Measurements from ENCODE around the gene NAGA. TPM values are rescaled to one million over a fixed set of nuclear protein-coding genes. Genes with fewer than 3 reads are reported as not detected.
A peak's percentile ranks its signal among the peaks of the same experiment; 100 is the strongest.

NAGA gene
- total RNA-seq, 2 experiments from 2014 or later = 14.4 to 16.9 TPM

DNA sequence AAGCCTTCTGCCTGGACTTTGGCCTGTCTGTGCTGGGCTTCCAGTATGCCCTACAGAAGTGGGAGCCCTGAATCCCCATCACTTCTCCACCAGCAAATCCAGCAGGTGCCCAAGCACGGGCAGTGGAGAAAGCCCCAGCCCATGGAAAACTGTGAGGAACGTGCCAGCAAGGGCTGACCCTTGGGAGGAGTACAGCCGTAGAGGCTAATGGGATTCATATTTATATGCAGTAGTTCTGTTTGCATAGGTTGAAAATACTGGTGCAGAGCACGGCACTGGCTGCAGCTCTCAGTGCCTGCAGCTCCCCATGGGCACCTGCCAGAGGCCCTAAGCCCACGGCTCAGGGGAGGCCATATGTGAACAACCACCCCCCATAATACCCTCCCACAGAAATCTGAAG lies 10.1 kb downstream of the NAGA start:
- CTCF ChIA-PET (ENCODE audit: unreplicated experiment) = no interaction called here
- BruUV-seq (replicated peaks) = no TSS peak
- Histone ChIP-seq H3K4me1 (ENCODE audit: insufficient read depth, low read length, poor library complexity, severe bottlenecking) (no peaks in the 10 kb centered on the region), H3K4me2 (ENCODE audit: low read length) (no peak overlapping the region), H3K27ac (ENCODE audit: low read depth, low read length, poor library complexity, severe bottlenecking) (no peak overlapping the region), H2AFZ (ENCODE audit: low read length) (no peak overlapping the region), H3K9me2 (ENCODE audit: insufficient read depth, low read length) (no peaks in the 10 kb centered on the region), H3K36me3 (ENCODE audit: insufficient read depth, low read length) (peaks cover 69% of the 10 kb centered on the region), H3K4me3 (ENCODE audit: low read depth, low read length, poor library complexity, severe bottlenecking) (no peak overlapping the region), H3K79me2 (ENCODE audit: insufficient read depth, low read depth, low read length) (no peaks in the 10 kb centered on the region), H4K20me1 (ENCODE audit: insufficient read depth, low read length) (no peaks in the 10 kb centered on the region), H3K9me3 (ENCODE audit: low read length) (peaks cover 13% of the 10 kb centered on the region)
- no peak for DNase-seq (ENCODE audit: low spot score)
- POLR2A ChIA-PET = interaction anchor here (0.5 to 1.0 kb wide), 2 partner anchors 28 to 799 kb away, joined by 4 to 5 read pairs; no protein-coding TSS in a partner anchor
- intact Hi-C loops (cut with micrococcal nuclease; ENCODE audit: unreplicated experiment) = no loop called here
- TF ChIP-seq EZH2phosphoT487 (IDR thresholded peaks at IDR 0.05; ENCODE audit: borderline replicate concordance, low read depth, low read length) = no peak
- TF ChIP-seq, protein P1, sequence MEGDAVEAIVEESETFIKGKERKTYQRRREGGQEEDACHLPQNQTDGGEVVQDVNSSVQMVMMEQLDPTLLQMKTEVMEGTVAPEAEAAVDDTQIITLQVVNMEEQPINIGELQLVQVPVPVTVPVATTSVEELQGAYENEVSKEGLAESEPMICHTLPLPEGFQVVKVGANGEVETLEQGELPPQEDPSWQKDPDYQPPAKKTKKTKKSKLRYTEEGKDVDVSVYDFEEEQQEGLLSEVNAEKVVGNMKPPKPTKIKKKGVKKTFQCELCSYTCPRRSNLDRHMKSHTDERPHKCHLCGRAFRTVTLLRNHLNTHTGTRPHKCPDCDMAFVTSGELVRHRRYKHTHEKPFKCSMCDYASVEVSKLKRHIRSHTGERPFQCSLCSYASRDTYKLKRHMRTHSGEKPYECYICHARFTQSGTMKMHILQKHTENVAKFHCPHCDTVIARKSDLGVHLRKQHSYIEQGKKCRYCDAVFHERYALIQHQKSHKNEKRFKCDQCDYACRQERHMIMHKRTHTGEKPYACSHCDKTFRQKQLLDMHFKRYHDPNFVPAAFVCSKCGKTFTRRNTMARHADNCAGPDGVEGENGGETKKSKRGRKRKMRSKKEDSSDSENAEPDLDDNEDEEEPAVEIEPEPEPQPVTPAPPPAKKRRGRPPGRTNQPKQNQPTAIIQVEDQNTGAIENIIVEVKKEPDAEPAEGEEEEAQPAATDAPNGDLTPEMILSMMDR (conservative IDR thresholded peaks at IDR 0.05; ENCODE audit: low read length) = no peak

DNA sequence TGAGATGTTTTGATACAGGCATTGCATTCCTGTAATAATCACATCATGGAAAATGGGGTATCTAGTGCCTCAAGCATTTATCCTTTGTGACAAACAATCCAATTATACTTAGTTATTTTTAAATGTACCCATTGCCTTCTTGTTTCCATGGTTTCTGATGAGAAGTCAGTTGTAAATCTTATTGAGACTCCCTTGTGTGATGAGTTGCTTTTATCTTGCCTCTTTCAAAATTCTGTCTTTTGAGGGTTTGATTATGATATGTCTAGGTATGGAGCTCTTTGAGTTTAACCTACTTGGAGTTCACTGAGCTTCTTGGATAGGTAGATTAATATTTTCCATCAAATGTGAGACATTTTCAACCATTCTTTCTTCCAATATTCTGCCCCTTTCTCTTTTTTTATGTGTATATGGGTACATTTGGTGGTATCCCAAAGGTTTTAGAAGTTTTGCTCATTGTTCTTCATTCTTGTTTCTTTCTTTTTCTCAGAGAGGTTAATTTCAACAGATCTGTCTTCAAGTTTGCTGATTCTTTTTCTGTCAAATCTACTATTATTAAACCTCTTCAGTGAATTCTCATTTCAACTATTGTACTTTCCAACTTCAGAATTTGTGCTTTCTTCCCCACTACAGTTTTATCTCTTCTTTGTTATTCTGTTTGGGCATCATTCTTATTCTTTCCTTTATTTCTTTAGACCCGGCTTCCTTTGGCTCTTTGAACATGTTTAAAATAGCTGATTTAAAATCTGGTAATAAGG lies 13.7 kb downstream of the NAGA start:
- no peak overlapping the region for H2AFZ ChIP-seq (ENCODE audit: low read length)
- ChIA-PET POLR2A (no interaction called here), CTCF (ENCODE audit: unreplicated experiment) (no interaction called here)
- peaks cover 13% of the 10 kb centered on the region for H3K9me3 ChIP-seq (ENCODE audit: low read length)
- no peak overlapping the region for H3K4me3 ChIP-seq (ENCODE audit: low read depth, low read length, poor library complexity, severe bottlenecking)
- intact Hi-C loops (cut with micrococcal nuclease; ENCODE audit: unreplicated experiment) = loop anchor here (10.0 kb wide), 1 partner anchor 82 kb away; no protein-coding TSS in a partner anchor
- BruUV-seq (replicated peaks) = TSS peak; percentile 28
- H3K4me1 ChIP-seq (ENCODE audit: insufficient read depth, low read length, poor library complexity, severe bottlenecking) = no peaks in the 10 kb centered on the region
- no peak for DNase-seq (ENCODE audit: low spot score)
- H4K20me1 ChIP-seq (ENCODE audit: insufficient read depth, low read length) = no peaks in the 10 kb centered on the region
- no peaks in the 10 kb centered on the region for H3K79me2 ChIP-seq (ENCODE audit: insufficient read depth, low read depth, low read length)
- no peak overlapping the region for H3K27ac ChIP-seq (ENCODE audit: low read depth, low read length, poor library complexity, severe bottlenecking)
- H3K4me2 ChIP-seq (ENCODE audit: low read length) = no peak overlapping the region
- TF ChIP-seq, protein P1 (conservative IDR thresholded peaks at IDR 0.05; ENCODE audit: low read length) = no peak
- TF ChIP-seq EZH2phosphoT487 (IDR thresholded peaks at IDR 0.05; ENCODE audit: borderline replicate concordance, low read depth, low read length) = no peak
- H3K9me2 ChIP-seq (ENCODE audit: insufficient read depth, low read length) = no peaks in the 10 kb centered on the region
- peaks cover 45% of the 10 kb centered on the region for H3K36me3 ChIP-seq (ENCODE audit: insufficient read depth, low read length)

DNA sequence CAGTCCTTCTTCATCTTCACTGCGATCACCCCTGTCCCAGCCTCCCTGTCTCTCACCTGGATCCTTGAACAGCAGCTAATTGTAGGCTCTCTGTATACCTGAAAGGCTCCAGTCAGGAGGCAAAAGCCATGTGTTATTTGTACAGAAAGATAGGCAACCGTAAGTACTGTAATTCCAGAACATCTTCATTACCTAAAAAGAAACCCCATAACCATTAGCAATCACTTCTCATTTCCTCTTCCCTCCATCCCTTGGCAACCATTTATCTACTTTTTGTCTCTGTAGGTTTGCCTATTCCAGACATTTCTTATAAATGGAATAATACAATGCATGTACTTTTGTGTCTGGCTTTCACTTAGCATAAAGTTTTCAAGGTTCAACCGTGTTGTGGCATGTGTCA lies 17.8 kb downstream of the NAGA start:
- Histone ChIP-seq H3K4me2 (ENCODE audit: low read length) (no peak overlapping the region), H3K27ac (ENCODE audit: low read depth, low read length, poor library complexity, severe bottlenecking) (no peak overlapping the region), H3K9me3 (ENCODE audit: low read length) (peaks cover 13% of the 10 kb centered on the region), H3K4me1 (ENCODE audit: insufficient read depth, low read length, poor library complexity, severe bottlenecking) (no peaks in the 10 kb centered on the region), H3K4me3 (ENCODE audit: low read depth, low read length, poor library complexity, severe bottlenecking) (no peak overlapping the region), H3K79me2 (ENCODE audit: insufficient read depth, low read depth, low read length) (no peaks in the 10 kb centered on the region), H4K20me1 (ENCODE audit: insufficient read depth, low read length) (no peaks in the 10 kb centered on the region), H2AFZ (ENCODE audit: low read length) (no peak overlapping the region), H3K36me3 (ENCODE audit: insufficient read depth, low read length) (0 out of 2 replicates have a peak, but pooled peaks cover 6% of the 10 kb centered on the region), H3K9me2 (ENCODE audit: insufficient read depth, low read length) (no peaks in the 10 kb centered on the region)
- ChIA-PET CTCF (ENCODE audit: unreplicated experiment) (no interaction called here), POLR2A (no interaction called here)
- no TSS peak for BruUV-seq (replicated peaks)
- TF ChIP-seq EZH2phosphoT487 (IDR thresholded peaks at IDR 0.05; ENCODE audit: borderline replicate concordance, low read depth, low read length) = no peak
- TF ChIP-seq, protein P1 (conservative IDR thresholded peaks at IDR 0.05; ENCODE audit: low read length) = no peak
- no peak for DNase-seq (ENCODE audit: low spot score)
- intact Hi-C loops (cut with micrococcal nuclease; ENCODE audit: unreplicated experiment) = loop anchor here (10.0 kb wide), 1 partner anchor 78 kb away; no protein-coding TSS in a partner anchor
